NCI-H1105 (cell line): ENCODE data around the gene FYB1.

Experiments
- DNase-seq: peaks from one replicate; lab custom pipeline; 2025; lab: John Stamatoyannopoulos, UW

Gene FYB1

DNA sequence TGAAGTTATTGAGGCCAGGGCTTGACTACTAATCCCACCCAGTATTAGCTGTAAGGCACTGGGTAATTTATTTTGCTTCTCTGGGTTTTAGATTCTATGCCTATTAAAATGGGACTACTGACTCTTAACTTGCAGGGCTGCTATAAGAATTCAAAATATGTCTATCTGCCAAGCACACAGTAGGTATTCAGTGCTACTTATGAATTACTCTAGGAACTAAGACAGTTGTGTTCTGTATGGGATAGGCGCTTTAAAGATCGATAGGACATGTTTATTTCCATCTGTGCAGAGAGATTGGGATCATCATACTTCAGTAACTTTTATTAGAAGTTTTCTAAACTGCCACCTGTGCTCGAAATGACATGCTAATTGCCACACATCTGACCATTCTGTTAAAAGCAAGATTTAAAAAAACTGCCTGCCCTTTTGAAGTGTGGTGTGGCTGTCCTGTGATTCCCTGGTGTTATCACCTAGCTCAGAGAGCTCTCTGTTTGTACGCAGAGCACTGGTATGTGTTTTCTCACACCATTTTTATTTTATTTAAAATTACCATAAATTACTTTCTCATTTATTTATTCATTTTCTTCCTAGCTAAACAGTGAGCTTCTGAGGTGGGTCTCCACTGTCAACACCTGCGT, 58.7 kb downstream of the FYB1 start:
- DNase-seq, result no peak

DNA sequence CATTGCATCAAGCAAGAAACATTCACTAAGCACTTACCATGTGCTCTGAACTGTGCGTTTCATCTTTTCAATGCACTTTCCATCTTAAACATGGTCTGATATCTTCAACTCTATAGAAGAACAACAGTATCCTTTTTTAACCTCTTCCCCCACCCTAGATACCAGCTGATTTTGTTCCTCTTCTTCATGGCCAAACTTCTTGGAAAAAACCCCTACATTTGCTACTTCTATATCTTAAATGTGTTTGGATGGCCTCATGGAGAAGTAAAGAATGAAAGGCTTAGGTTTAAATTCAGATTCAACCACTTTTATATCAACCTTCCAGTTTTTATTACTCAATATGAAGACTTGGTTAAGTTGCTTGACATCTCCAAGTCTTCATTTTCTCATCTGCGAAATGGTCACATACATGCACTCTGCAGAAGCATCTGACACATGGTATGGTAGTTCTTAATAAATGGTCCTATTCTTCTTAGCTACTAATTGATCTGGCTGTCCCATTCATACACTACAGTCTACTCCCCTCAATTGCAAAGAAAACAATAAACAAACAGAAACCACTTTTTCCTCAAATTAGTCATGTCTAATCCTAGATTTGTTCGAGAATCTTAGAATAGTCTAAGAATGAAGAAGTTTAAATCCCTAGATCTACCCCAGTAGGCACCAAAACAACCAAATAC, 59.4 kb downstream of the FYB1 start:
- DNase-seq, result no peak

DNA sequence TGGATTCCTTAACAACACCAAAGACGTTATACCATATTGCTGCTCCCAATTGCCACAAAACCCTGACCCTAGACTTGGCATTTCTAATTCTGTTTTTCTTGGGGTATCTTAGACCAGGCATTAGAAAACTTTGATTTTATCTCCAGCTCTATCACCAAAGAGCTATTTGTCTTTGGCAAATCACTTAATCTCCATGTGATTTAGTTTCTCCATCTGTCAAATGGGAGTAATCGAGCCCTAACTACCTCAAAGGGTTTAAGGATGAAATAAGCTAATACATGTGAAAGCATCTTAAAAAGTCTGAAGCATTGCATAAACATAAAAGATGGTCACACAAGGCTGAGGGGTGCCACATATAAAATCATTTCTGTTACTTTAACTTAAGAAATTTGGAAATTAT, 60.6 kb downstream of the FYB1 start:
- DNase-seq, result no peak

DNA sequence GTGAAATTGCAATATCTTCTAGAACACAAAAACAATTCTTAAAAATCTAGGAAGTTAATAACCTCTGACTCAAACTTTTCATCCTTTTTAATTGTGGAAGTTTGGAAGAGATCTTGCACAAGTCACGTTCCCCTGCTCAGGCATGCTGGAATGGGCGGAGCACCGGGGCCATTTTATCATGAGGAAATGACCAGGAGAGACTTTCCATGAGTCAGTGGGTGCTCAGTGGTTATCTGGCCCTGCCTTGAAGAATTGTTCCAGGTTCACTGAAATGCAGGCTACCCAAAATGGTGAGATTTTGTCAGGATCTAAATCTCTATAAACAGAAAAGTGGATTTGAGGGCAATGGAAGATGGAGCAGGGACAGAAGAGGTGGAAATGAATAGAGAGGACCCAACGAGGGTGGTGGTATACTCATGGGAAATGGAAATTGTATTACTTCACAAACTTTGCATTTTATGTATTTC, 61.2 kb downstream of the FYB1 start:
- no peak for DNase-seq

DNA sequence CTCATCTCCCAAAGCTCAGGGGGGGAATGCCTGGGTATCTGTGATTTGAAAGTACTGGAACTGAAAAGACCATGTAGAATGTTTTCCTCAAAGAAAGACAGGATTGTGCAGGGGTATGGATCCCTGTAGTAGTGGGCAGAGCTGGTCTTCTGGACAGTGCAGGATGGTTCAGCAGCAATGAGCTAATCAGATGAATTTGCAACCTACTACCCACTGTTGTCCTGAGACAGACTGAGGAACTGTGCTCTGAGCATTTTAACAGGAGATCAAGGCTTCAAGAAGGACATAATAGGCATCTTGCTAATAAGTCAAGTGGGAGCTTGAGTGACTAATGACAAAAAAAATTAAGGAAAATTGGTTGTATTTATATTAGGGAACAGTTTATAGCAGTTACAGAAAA, 61.7 kb downstream of the FYB1 start:
- DNase-seq, result no peak

DNA sequence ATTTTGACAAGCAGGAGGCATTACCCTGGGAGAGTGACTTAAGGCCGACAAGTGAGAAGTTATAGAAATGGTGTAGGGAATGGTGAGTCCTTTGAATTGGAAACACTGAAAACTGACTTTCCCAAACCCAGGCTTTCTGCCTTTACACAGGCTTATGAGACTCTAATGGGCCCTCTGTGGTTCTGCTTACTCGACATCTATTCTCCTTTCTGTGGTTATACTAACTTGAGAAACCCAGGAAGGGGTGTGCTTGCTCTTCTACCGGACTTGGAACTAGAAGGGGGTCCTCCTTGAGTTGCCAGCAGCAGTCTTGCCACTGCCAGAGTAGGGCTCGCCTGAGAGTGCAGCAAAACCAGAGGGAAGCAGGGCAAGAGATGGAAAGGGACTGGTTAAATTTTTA, 63.3 kb downstream of the FYB1 start:
- no peak for DNase-seq

DNA sequence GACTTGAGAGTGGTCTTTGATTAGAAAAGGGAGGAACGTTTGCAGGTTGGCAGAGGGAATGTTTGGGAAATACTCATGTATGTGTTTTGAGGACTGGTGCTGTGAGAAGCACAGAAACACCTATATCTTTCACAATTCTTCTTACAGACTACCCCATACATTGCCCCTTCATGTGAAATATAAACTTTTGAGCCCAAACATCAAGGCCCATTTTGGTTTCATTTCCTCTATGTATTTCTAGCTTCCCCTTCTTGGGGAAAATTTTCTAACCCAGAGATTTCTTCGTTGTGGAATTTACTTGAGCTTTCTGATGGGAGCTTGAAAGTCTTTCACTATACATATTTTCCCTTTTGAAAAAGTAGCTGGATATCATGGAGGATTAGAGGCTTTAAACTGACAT, 67.6 kb downstream of the FYB1 start:
- no peak for DNase-seq

DNA sequence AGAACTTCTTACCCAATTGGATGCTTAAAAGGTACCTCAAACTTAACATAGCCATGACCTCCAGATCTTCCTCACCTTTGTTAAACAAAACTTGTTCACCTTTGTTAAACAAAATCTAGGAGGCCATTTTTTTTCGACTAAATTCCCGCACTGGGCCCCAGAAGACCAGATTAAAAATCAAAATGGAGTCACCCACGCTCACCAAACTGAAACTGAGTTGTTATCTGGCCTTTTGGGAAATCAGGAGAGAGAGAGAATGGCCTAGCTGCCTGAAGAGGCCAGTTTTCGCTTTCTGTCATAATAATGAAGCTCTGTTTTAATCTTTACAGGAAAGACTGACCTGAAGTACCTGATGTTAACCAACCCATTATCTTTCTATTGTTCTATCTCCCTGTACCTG, 69.4 kb downstream of the FYB1 start:
- DNase-seq, result no peak

DNA sequence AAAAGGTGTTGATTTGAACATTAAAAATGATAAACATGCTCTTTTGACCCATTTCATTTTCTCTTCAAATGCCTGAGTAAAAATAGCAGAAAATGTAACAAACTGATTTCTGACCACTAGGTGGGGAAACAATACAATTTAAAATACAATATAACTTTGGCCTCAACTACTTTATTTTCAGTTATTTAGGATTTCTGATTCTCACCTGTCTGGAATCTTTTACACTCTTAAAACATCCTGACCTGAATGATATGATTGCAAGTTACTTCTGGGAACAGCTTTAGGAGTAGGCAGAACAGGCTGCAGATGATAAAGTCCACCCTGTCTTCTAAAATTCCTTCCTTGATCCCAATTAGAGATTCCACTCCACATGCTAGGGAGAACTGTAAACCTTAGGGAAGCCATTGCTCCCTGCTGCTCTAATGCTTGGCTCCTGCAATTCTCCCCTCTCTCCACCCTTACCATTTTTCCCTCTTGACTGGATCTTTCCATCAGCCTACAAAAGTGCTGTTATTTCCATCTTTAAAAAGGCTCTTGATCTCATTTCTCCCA, 70.3 kb downstream of the FYB1 start:
- DNase-seq, result no peak

DNA sequence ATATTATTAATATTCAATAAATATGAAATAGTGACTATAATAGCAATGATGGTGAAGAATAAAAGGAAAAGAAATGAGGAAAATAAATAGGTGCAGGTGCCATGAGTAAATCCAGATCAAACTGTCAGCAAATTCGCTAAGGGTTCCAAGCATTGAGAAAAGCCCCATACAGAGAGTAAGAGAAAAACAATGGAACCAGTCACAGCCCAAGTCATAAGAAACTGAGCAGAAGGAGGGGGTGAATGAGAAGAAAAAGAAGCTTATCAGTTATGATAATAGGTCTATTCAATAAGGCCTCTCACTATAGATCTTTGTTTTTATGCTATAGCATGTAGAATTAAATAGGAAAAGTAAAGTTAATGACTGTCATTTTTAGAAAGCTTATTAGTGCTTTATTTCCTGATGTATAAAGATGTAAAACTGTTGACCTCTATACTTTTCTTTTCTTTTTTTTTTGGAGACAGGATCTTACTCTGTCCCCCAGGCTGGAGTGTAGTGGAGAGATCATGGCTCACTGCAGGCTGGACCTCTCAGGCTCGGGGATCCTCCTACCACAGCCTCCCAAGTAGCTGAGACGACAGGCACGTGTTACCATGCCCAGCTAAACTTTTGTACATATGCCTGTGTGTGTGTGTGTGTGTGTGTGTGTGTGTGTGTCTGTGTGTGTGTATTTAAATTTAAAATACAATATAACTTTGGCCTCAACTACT, 72.4 kb downstream of the FYB1 start:
- no peak for DNase-seq

DNA sequence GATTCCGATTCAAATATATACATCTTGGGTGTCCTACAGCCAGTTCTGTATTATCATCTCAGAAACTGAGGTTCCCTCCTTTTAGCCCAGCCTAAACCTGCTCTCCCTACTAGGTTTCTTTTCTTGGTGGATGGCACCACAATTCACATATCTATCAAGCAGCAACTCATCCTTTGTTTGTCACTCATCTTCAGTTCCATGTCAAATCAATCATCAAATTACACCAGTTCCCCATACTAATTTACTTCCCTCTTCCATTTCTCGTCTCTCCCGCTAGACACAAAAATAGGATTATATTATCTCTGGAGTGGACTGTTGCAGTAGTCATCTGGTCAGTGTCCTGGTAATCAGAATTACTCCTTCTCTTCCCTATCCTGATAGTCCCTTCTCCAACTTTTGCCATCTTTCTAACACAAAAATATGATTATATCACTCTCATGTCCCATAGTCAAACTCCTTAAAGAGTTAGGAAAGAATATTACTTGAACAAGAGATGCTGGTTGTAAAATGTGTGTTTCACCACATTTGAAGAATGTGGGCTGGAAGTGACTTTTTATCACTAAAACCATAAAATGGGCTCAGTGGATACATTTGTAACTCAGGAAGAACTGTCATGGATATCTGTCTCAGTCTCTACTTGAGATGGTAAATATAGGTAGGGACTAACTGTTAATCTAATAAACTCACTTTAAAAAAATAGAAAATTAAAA, 76.1 kb downstream of the FYB1 start:
- DNase-seq, result no peak

DNA sequence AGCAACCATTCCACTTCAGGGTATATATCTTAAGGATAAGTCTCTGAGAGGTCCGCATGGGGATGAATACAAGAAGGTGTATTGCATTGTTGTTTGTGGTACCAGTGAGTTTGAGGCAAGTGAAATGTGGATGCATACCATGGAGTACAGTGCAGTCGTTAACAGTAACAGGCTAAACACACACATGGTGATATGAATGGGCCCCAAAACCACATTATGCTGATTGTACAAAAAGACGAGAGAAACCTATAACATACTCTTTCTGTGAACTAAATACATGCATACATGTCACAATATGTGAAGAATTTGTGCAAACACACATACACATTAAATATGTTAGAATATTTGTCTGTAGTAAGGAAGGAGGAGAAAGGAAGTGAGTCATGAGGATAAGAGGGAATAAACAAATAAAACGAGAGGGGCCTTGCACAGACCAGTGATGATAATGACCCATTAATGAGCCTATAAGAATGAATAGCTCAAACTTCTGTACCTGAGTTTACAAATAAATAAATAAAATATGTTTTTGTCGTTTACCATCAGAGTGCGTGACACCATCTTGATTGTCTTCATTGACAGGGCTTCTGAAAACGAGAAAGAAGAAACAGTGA, 78.7 kb downstream of the FYB1 start:
- no peak for DNase-seq

DNA sequence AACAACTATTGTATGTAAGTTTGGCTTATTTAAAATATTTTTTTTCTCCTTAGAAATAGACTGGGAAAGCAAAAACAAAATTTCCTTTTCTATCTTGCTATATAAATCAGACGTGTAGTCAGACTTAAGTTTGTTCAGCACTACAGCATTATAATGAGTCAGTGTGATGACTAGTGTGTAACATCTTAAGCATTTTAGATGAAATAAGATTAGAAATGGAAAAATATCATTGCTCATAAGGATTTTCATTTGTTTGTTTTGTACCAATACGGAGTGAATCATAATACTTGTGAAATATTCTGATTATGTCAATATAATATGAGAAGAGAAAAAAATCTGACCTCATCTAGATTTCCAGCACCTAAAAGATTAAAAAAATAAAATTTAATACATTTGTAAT, 80.5 kb downstream of the FYB1 start:
- no peak for DNase-seq

DNA sequence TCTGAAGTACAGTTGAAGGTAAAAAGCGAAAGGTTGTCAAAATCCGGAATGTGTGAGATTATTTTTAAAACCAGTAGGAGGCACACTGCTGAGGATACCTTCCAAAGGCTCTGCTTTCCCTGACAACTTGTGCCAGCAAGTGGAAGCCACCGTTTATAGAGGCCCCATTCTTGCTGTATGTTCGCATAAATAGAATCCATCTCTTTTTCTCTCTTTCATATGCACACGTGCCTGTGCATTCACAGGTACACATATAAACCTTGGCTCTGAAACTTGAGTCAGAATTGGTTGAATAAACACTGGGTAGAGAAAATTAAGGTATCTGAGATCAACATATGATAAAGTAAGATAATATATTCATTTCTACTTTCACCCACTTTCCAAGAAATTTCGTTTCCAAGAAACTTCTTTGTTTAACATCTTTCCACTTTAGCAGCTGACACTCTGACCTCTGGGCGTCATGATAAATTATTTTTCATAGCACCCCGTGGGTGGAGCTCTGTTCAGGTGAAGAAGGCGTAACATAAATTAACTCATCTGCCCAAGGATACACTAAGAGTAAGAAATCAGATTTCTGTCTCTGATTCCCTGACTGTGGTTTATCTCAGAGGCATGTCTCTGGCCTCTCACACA, 81.4 kb downstream of the FYB1 start:
- DNase-seq, result no peak

DNA sequence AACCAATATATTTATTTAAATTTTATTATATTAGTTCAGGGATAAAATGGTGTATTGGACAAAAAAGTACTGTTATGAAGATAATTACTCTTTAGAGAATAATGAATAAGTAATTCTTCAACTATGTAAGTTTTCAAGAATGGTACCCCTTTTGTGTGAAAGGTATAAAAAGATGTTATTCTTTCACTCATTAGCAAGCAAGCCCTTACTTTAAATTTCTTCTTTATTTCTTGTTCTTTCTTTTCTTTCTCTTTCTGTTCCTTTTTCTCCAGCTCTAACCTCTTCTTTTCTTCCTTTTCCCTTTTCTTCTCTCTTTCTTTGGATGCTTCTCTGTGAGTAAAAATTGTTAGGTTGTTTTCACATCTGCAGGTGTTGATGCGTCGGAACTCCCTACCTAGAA, 82.0 kb downstream of the FYB1 start:
- no peak for DNase-seq

DNA sequence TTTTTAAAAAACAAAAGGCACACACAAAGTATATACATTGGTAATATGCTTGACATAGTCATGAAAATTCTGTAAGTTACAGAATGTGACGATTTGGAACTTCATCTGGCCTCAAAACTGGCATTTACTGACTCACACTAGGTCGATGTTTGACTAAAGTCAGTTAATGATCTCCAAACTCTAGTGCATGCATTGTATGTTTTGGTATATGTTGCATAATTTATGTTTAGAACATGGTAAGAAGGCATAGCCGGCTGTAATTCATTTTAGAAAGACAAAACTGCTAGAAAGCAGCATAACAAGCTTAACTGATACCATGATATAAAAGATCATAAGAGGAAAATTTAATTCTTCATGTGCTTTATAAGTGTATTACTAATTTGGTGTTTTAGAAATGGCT, 86.6 kb downstream of the FYB1 start:
- DNase-seq, result no peak

DNA sequence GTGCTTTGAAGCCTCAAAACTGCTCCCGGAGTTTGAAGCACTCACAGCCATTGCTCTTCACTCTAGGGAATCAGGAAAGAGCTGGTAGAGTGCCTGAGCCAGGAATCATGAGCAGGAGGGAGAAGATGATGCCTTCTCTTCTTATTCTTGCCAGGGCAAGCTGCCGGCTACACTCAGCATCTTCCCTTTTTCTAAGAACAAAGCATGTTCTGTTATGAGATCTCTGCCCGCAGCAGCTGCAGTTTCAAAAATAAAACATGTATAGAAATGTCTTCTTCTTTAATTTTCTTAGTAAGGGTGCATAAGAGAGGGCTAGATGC, 87.3 kb downstream of the FYB1 start:
- DNase-seq, result no peak

DNA sequence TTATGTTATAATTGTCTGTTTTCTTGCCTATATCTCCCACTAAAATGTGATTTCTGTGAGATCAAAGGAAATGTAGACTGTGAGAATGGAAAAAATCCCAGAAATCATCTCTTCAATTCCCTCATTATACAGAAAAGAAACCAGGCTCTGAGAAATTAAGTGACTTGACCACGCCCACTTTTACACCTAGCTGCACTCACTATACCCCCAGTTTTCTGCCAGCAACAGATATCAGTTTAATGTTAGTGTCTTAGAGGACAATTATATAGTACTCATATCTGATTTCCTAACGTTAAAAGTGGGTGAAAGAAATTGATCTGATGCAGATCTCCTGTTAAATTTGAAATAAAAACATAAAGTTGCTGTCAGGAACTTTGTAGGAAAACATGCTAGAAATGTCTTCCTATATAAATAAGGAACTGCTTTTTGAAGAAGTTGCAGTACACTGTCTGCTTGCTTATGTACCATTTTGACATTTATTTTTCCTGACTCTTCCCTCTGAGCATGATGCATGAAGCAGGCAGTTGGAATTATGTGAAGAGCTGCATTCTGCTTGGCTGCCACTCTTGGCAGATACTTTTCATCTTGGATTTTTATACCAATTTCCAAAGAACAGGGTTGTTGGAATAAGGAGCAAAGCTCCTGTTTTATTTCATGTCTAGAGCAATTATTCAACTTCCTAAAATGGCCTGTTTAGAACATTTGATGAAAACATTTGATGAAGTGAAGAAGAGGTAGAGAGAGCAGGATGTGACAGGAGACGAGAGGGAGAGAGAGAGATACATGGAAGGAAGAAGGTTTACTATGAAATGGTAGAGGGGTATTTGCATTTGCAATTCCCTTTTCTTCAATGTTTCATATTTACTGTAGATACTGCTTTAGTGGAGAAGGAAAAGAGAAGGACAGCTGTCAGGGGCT, 87.9 kb downstream of the FYB1 start:
- no peak for DNase-seq

DNA sequence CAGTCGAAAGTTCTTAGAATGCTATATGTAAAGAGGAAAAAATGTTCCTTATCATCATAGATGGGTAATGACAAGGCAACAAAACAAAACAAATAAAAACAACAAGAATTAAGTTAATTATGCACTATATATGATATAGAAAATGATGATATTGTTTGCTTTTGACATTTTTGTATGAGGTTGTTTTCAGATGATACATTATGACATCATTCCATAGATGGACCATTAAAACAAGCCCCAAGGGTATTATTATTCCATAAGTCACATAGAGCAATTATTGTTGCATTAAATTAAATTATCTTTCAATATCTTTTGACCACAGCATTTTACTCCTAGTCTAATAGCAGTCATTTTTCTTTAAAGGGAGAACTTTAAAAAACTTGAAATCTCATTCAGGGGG, 88.6 kb downstream of the FYB1 start:
- DNase-seq, result no peak

DNA sequence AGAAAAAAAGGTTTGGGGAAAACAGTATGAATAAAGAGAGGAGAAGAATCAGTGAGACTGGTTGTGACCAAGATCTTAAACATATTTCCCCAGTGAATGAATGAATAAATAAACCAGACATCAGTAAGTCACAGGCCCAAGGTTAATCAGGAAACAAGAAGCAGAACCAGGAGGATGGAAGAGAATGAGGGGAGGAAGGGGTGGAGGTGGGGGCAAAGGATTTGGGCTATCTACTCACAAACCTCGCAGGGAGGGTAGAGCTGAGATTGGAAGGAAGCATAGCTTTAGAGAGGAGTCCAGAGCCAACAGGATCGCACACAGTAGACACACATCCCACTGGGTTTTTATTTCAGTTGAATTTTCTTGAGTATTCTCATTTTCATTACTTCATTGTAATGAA, 97.4 kb downstream of the FYB1 start:
- no peak for DNase-seq

DNA sequence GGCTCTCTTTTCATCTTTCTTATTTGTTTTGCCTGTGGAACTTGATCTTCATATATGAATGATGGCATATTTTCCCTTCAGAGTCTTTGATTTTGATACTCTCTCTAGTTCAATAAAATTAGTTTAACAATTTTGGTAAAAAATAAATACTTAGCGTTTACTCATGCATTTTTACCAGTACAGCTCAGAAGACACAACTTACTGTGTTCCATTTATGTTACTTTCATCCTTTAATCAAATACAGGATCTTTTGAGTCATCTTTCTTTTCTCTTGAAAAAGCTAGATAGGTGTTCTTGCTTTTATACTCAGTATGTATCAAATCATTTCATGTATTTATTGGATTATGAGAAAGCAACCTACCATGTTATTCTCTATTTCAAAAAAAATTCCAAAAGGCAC, 98.0 kb downstream of the FYB1 start:
- DNase-seq, result no peak
